ENCODE data around the gene TBX21.

Gene TBX21

DNA sequence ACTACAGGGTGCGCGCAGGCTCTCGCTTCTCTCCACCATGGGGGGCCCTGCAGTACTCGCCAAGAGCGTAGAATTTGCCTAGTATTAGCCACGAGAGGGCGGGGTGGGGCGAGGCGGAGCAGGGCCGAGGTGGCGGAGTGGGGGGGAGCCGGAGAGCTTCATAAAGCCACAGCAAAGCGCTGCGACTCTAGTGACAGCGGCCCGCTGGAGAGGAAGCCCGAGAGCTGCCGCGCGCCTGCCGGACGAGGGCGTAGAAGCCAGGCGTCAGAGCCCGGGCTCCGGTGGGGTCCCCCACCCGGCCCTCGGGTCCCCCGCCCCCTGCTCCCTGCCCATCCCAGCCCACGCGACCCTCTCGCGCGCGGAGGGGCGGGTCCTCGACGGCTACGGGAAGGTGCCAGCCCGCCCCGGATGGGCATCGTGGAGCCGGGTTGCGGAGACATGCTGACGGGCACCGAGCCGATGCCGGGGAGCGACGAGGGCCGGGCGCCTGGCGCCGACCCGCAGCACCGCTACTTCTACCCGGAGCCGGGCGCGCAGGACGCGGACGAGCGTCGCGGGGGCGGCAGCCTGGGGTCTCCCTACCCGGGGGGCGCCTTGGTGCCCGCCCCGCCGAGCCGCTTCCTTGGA, at the start of gene TBX21:
Gene TBX21 (plus strand): TSS at position 190 of the 627 bp plus-strand sequence. CDS start 219 bp downstream, at position 409.
- peak; percentile 90 for DNase-seq (ENCODE audit: low read depth)

GRCh38 chr17:47684025-47684424, 49.0 kb upstream of the TBX21 start:
- DNase-seq (ENCODE audit: low read depth): no peak

DNA sequence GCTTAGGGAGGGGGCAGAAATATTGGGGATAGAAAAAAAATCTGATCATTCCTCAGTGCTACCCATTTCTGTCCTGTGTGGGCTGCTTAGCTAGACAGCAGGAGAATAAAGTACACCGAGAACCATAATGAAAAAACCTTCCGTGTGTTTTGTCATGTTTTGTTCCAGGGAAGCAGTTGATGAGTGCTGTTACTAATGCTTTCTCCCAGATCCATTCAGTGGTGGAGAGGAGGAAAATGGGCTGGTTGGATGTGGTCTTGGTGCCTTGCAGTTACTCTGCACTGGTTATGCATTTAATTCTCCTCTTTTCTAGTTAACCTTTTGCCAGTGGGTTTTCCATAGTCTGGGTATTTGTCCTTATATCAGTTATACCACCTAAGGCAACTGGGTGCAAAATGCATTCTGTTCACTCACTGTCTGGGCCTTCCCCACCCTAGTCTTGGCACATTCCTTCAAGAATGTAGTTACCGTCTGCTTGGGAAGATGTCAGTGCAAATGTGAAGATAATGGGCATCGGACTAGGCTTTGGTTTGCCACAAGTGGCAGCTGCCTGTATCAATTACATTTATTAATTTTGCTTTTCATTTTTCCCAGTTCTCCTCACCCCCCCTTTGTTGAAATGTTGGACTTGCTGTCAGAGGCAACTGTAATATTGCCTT, 48.4 kb upstream of the TBX21 start:
- no peak for DNase-seq (ENCODE audit: low read depth)

DNA sequence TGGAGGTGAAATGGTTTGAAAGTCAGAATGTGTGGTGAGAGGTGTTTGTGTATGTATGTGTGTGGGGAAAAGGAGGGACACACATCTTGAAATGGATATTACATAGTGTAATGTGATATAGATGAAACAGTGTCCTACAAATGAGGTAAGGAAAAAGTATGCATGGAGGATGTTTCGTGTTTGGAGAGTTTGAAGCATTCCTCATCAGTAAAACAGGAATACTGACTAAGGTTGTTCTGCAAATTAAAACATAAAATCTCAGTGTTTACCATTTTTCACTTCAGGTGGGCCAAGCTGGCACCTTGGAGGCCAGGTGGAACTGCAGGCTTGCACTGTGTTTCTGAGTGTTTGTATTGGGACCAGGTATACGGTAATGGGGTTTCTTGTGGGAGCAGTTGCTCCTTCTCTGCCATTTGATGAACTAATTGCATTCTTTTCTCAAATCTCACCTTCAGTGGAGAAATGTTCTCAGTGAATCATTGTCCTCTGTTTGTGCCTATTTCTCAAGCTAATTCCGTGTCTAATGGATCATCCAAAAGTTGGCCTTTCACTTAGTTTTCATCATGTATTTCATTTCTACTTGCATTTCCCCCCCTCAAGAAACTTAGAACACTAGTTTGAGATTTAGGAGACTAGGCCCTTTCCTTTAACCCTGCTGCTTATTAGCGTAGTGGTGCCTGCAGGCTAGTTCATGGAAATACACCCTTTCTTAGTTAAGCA, 47.3 kb upstream of the TBX21 start:
- DNase-seq (ENCODE audit: low read depth): no peak

DNA sequence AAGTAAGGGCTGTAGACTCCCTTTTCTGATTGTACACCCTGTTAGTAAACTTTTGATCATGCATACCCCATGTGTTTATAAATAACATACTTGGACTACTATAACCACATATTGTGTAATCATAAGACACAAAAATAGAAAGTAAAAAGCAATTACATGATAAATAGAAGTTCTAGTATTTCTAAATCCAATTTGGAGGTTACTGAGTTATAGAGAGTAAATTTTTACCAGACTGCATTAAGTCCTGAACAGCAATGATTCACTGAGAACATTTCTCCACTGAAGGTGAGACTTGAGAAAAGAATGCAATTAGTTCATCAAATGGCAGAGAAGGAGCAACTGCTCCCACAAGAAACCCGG, 46.8 kb upstream of the TBX21 start:
- no peak for DNase-seq (ENCODE audit: low read depth)

DNA sequence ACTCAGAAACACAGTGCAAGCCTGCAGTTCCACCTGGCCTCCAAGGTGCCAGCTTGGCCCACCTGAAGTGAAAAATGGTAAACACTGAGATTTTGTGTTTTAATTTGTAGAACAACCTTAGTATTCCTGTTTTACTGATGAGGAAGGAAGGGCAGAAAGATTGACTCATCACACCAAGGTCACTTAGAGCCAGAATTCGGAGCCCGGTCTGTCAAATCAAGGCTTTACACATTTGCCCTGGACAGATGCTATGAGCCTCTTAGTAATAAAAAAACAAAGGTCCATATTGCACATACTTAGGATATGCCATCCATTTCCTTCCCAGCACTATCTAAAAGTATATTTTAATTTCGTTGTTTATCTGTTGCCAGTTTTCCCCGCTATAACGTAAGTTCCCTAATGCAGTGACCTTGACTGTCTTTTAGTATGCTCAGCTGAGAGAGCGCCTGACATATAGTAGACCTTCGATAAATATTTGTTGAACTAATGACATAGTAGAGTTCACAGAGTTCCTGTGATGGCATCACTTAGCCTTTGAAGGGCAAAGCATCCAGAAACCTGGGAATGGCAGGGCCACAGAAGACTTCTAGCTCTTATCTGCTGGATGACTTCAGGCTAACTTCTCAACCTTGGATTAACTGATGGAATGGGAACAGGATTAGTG, 46.2 kb upstream of the TBX21 start:
- DNase-seq (ENCODE audit: low read depth): no peak

DNA sequence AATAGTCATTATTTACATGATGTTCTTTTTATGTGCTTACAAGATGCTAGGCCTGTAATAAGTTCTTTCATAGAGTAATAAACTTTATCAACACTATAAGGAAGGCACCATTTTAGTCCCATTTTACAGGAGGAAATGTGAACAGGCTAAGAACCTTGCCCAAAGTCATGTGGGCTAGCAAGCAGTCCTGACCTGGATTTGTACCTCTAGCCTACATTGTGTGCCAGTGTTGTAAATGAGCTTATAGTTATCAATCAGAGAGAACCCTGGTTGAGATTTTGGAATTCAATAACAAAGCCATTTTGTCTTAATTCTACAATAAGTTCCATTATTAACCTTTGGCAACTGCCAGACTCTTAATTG, 45.7 kb upstream of the TBX21 start:
- no peak for DNase-seq (ENCODE audit: low read depth)

DNA sequence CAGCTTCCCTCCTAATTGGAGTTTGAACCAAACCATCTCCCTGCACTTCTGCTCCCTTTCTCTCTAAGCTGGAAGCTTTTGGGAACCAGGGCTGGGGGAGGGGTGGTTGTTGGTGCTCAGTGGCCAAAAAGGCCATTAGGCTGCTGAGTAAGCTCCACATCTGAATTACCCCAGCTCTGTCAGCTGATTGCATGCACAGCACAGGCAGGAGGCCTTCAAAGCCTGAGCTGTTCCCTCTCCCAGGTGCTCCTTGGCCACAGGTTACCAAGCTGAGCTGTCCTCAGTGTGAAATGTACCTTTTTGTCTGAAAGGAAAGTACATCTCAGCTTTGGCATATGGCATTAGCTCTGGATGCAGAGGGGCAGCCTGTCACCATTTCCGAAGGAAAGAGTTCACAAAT, 45.3 kb upstream of the TBX21 start:
- DNase-seq (ENCODE audit: low read depth): no peak

- no peak for DNase-seq (ENCODE audit: low read depth)
Measured at GRCh38 chr17:47690121-47690520, 42.9 kb upstream of the TBX21 start.

- DNase-seq (ENCODE audit: low read depth): no peak
Measured at GRCh38 chr17:47692137-47692894, 40.7 kb upstream of the TBX21 start.

DNA sequence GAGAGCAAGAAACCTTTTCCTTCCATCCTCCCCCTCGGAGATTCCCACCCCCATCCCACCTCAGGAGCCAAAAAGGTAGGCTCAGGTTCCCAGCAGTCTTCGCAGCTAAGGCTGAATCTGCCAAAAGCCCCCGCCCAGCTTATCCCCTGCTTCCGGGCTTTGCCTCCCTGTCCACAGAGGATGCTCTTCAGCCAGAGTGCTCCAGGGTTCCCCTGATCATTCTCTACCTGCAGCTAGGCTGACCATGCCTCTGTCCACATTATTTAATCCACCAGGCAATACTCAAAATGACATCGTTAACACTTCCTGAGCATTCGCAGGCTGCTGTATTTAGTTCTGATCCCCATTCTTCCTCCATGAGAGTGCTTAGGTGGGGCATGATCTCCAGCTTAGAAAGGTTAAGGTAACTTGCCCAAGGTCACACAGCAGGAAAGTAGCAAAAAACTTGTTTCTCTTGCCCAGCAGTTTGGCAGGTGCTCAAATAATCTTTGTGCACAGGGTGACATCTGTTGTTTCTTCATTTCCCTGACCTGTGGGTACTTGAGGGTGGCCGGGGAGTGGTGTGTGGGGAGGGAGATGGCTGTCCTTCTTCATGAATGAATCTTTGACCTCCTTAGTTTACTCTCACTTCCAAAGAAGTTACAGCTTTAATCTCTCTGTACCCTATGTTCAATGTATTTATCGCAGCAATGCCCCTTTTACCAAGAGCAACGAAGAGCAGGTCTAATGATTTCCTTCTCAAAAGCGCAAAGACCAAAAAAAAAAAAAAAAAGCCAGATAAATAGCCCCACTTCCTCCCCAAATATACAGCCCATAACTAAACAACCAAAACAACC, 39.9 kb upstream of the TBX21 start:
- DNase-seq (ENCODE audit: low read depth): no peak

DNA sequence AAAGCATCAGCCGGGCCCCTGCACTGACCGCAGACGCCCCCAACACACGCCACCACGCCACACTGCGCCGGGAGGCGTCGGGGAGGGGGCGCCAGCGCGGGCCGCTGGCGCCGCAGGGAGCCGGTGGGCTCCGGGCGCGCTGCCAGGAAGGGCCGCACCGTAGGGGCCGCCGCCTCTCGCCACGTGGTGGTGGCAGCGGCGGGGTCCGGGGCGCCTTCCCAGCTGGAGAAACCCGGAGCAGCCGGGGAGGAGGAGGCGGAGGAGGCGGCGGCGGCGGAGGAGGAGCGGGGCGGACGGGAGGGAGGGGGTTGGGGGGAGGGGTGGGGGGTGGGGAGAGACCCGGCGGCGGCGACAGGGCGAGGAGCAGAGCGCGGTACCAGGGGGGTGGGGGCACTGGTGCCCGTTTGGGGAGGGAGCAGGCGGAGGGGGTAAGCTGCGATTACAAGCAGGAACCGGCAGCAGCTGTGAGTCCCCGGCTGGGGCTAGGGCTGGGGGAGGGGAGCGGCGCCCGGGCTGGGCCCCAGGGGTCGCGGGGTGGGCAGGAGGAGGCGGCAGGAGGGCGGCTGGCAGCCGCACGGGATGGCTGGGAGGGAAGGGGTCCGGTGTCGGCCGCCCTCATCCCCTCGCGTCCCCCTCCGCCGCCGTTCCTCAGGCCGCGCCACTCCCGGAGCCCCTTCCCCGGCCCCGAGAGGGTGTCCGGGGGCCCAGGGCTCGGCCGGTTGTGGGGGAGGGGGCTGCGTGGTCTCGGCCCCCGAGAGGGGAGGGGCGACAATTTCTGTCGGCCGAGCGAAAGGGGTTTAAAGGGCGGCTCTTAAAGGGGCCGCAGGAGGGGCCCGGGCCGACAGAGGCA, 39.1 kb upstream of the TBX21 start, which contains the start of gene TBKBP1:
Gene TBKBP1 (plus strand): TSS at position 431 of the 850 bp plus-strand sequence. CDS start 1,952 bp downstream, outside the sequence.
- DNase-seq (ENCODE audit: low read depth): peak; percentile 57

- DNase-seq (ENCODE audit: low read depth): peak; percentile 57
Measured at GRCh38 chr17:47694581-47695428, 38.2 kb upstream of the TBX21 start.

DNA sequence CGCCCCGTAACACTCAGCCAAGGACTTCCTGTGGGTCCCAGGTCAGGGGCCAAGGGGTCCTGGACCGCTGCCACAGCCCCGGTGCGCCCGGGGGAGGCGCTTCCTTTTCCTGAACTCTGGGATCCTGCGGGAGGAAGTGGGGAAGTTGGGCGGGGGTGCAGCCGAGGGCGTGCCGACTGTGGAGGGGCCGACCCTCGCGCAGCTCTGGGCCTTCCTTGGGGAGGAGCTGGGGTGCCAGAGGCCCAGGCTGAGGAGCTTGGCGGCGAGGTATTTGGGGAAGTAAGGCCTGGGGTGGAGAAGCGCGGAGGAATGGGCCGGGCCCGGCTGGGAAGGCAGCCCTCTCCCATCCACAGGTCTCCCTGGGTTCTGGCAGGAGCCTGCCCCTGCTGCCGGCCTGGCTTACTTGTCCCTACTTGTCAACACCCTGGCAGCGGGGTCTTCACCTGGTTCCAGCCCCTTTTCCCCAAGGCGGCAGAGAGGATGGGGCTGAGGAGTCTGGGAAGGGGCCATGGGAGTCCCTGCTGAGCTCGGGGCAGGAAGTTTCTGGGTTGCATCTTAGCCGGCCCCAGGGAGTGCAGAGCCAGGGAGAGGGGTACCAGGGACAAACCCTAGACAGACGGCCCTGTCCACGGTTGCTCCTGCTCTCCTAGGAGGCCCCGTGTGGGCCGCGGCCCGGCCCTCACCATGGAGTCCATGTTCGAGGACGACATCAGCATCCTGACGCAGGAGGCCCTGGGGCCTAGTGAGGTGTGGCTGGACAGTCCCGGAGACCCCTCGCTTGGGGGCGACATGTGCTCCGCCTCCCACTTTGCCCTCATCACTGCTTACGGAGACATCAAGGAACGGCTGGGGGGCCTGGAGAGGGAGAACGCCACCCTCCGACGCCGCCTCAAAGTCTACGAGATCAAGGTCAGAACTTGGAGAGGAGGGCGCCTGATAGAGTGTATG, 37.3 kb upstream of the TBX21 start:
- DNase-seq (ENCODE audit: low read depth): no peak

GRCh38 chr17:47696717-47697642, 36.1 kb upstream of the TBX21 start:
- no peak for DNase-seq (ENCODE audit: low read depth)

DNA sequence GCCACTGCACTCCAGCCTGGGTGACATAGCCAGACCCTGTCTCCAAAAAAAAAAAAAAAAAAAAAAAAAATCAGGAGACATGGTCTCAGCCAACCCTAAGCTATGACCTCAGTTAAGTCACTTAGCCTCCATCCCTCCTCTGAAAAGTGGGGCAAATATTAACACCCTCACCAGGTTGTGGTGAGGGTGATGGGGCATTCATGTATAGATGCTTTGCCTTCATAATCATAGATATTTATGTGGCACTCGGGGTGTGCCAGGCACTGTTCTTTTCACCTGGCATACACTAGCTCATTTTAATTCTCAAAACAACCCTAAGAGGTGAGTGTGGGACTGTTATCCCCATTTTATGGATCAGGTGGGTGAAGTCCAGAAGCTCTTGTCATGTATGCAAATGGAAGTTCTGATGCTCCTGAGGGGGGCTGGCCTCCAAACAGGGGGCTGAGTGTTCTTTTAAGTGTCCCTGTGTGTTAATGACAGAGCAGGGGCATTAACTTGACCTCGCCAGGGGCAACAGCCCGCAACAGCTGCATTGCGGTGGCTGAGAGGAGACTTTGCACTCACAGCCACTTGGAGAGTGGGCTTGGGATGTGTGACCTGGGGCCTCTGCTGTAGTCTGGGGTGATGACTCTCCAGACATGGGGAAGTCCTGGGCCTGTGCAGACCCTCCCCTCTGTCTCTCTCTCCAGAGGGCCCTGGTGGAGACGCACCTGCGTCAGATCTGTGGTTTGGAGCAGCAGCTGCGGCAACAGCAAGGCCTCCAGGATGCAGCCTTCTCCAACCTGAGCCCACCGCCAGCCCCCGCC, 34.9 kb upstream of the TBX21 start:
- DNase-seq (ENCODE audit: low read depth): no peak
